Left forelimb (tissue), 1 donor: ENCODE results near the gene CAPN8.

Source experiments
- DNase-seq: peaks from one replicate; pipeline ENCODE4 v3.0.0-alpha.2; 2018; ENCODE audit warnings: low spot score

Gene CAPN8

DNA sequence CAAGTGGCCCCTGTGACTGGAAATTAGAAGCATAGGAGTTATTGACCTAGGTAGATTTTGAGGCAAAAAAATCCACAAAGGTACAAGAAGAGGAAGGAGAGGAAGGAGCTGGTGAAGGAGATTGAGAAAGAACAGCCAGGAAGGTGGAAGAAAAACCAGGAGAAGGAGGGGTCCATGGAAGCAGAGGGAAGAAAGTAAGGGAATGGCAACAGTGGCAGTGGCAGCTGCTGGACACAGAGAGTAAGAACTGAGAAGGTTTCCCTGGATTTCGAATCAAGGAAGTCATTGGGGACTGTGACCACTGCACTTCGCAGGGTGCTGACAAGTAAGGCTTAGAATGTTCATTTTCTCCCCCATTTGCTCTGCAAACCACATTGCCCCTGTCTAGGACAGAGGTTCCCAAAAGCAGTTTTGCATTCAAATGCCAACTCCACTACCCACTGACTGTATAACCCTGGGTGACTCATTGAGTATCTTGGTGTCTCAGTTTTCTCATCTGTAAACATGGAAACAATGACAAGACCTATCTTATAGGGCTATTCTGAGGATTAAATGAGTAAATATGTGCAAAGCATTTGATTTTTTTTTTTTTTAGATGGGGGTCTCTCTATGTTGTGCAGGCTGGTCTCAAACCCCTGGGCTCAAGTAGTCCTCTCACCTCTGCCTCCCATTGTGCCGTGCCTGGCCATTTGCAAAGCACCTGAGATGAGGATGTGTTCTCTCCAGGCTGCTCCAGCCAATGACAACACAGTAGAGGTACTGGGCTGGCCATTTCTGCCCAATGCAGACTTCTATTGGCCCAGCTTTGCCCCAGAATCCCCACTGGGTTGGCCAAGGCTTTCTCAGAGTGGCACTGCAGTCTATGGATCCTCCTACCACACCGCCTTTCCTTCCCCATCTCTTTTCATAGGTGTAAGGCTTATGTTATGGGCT lies 37.5 kb upstream of the CAPN8 start:
- no peak for DNase-seq

DNA sequence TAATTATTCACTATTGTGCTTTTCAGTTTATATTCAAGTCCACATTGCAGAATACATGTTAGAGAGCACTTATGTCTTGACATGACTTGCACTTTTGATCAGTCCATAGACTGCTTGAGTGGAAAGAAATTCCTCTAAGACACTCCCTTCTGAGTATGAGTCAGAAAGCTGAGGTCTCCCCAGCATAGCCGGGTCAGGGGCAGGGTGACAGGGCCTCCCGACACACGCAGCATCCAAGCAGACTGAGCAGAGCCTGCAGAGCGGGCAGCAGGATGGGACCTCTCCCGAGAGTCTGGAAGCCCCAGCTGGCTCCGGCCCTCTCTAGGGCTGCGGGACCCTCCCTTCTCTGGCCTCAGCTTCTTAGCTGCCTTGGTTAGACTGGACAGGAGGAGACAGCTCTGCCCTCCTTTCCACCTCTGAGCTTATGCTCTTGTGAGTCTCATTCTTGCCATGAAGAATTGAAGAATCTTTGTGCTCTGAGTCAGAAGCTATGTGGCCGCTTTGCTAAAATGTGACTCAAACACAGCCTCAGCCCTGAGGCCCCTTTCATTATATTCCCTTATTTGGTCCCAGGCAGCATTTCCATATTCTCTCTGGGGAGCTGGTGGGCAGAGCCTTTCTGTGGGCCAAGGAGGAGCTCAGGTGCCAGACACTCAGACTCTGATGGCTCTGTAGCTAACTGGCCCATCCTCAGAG lies 35.6 kb upstream of the CAPN8 start:
- DNase-seq: no peak

DNA sequence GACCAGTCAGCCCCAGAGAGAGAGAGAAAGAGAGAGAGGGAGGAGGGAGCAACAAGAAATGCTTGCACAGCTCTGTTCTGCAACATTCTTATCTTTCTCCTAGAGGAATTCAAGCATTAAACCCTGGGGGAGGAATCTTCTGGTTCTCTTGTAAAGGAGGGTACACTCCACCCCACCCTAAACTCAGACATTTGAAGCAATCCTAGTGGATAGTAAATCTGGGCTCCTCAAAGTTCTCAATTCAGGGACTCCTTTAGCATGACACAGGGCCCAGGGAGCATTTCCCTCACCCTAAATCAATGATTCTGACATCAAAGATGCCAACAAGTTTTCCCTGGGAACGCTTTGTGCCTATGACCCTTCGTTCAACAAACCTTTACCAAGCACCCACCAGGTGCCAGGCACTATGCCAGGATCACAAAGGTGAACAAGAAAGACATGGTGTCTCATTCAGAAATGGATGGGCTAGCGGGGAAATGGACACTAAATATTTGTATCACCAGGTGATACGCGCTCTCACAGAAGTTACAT lies 35.0 kb upstream of the CAPN8 start:
- DNase-seq: no peak

DNA sequence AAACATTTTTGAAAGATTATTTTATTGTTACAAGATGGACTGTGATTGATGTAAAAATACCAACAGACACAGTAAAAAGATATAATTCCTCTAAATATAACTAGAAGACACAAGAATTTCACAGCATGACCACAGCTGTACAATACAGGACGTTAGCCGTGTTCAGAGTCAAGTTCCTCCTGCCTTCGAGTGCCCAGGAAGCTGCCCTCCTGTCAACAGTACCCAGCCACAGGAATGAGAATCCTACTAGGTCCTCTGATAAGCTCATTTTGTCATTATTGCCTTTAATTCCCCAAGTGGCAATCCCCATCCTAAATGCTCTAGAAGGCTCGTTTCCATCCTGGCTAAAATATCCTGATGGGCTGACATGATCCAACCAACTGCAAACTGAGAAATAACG lies 30.4 kb upstream of the CAPN8 start:
- DNase-seq: no peak

- no peak for DNase-seq
These were observed 29.6 kb upstream of the CAPN8 start for GRCh38 chr1:223695014-223695548.

GRCh38 chr1:223691121-223691520 lies 25.6 kb upstream of the CAPN8 start:
- DNase-seq: no peak

GRCh38 chr1:223684488-223684792 lies 18.9 kb upstream of the CAPN8 start:
- no peak for DNase-seq

GRCh38 chr1:223683586-223684487 lies 18.3 kb upstream of the CAPN8 start:
- DNase-seq: peak; percentile 75

DNA sequence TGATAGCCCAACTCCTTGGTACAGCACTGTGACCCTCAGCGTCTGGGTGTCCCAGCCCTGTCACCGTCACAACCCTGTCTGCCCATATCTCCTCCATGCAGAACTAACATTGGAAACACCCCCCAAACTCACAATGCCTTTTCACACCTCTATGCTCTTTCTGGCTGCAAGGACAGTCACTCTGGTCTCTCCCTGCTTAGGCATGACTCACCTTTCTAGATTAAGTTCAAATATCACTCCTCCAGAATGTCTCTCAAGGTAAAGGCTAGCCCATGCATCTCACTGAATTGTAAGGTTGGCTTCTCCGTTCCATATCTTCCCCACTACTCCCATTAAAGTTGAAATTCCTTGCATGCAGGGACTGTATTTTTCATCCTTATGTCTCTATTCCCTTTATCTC lies 17.0 kb upstream of the CAPN8 start:
- no peak for DNase-seq

- no peak for DNase-seq
These were observed 14.7 kb upstream of the CAPN8 start for GRCh38 chr1:223680188-223680587.

GRCh38 chr1:223678841-223679240 lies 13.3 kb upstream of the CAPN8 start:
- DNase-seq: no peak

DNA sequence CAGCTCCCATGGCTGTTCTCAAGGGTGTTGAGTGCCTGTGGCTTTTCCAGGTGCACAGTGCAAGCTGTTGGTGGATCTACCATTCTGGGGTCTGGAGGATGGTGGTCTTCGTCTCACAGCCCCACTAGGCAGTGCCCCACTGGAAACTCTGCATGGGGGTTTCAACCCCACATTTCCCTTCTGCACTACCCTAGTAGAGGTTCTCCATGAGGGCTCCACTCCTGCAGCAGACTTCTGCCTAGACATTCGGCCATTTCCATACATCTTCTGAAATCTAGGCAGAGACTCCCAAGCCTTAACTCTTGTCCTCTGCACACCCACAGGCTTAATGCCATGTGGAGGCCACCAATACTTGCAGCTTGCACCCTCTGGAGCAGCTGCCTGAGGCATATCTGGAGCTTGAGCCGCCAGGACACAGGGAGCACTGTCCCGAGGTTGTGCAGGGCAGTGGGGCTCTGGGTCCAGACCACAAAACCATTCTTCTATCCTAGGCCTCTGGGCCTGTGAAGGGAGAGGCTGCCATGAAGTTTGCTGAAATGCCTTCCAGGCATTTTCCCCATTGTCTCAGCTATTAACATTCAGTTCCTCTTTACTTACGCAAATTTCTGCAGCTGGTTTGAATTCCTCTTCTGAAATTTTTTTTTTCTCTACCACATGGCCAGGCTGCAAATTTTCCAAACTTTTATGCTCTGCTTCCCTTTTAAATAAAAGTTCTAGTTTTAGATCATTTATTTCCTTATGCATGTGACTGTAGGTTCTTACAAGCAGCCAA lies 8.8 kb upstream of the CAPN8 start:
- no peak for DNase-seq

DNA sequence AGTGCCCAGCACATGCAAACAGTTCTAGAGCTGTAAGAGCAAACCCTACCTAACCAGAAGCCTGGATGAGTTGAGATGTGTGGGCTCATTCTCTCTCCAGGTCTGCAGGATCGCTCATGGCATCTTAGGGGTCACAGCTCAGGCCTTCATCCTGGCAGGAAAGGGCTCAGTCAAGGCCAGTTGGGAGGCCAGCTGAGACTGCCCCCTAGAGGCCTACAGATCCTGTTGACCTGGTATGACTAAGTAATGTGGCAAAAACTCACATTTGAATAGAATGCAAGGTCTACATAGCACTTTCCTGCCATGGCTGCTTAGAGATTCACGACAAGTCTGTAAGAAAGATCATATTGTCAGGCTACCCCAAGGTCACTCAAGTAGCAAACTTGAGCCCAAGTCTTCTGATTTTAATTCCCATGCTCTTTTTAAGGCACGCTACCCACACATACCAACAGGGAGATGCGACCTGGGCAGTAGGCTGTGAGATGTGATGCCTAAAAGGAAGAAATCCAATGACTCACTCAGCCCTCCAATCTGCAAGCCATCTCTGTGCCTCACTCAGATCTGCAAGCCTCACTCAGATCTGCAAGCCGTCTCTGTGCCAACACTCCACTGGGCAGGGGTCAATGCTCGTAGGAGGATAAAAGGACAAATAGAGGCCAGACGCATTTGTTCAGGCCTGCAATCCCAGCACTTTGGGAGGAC lies 5.1 kb upstream of the CAPN8 start:
- no peak for DNase-seq

DNA sequence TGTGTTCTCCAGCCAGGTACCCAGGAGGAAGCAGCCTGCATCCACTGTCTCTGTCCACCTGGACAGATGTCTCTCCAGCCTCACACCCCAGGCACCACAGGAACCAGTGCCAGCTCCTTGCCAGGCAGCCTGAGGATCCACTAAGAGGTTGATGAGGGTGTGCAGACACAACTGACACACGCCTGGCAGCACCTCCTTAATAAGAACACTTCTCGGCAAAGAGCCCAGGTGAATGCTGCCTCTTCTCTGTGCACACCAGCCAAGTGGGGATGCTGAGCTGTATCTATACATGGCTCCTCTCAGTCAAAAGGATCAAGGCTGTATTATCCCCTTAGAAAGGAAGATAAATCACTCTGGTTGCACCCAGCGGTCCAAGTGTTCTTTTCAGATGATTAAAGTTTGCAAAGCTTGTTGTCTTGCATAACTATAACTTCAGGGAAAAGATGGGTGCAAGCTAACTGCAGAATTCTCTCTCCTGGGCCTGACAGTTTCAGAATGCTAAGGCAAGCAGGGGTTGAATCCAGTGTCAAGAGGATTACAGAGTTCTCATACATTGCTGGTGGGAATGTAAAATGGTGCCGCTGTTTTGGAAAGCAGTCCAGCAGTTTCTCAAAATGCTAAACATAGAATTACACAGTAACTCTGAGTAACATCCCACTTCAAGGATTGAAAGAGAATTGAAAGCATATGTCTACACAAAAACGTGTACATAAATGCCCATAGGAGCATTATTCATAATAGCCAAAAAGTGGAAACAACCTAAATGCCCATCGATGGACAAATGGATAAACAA lies 3.7 kb upstream of the CAPN8 start:
- DNase-seq: no peak

GRCh38 chr1:223667484-223668182 lies 2.1 kb upstream of the CAPN8 start:
- DNase-seq: no peak

GRCh38 chr1:223664106-223664505 lies 1.4 kb downstream of the CAPN8 start:
- DNase-seq: no peak

DNA sequence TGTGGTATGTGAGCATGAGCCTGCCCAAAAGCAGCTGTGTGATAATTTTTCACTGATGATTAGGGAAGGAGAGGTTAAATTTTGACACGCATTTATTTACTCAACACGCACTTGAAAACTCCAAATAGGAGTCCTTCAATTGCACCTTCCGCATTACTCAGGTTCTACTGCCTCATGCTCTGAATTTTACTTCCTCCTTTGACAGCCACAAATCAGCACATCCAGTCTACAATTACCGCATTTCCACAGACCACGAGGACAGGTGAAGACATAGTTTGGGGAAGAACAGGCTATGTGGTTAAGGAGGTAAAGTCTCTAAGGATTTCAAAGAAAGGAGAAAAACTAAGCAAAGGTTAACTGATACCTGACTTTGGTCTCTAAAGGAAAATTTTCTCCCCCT lies 2.6 kb downstream of the CAPN8 start:
- no peak for DNase-seq

DNA sequence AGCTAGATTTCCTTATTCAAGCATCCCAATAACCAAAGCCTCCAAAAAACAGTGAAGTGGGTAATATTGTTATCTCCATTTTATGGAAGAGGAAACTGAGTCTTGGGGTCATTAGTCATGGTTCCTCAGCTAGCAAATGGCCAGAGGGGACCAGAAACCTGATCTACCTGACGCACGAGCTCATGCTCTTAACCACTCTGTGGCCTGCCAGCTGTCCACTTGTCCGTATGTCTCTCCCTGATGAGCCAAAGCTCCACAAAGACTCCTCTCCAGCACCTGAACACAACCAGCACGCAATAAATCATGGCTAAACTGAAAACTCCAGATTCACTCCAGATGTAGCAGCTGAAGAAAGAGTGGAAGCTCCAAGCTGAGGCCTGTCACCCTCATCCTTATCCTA lies 5.8 kb downstream of the CAPN8 start:
- no peak for DNase-seq

DNA sequence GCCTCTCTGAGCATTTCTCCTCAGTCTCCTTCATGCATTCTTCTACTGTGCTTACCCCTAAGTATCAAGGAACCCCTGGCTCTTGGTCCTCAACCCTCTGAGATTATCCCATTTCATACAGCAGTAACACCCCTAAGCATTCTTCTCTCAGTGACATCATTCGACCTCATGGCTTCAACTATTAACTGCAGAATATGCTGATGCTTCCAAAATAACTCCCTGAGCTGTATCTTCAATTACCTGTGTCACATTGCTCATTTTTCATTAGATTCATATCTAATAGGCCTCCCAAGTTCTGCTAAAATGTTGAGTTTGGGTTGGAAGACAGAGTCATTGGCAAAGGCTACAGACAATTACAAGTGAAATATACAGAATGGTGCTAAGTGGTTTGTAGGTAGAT lies 7.5 kb downstream of the CAPN8 start:
- no peak for DNase-seq
